ENCODE measurements around the gene ZNF789.
A peak's percentile ranks its signal among the peaks of the same experiment; 100 is the strongest.

ZNF789 gene

GRCh38 chr7:99490878-99491277 is 18.2 kb downstream of the ZNF789 start:
- no peak overlapping the region for H3K4ac ChIP-seq (ENCODE audit: low read depth in 1 of 2, low read length in 2 of 2)
- no peak for DNase-seq
- H2BK12ac ChIP-seq (ENCODE audit: low read length in 2 of 2), result no peak overlapping the region
- H3K23ac ChIP-seq (ENCODE audit: low read length in 2 of 2), result no peak overlapping the region
- H3K4me3 ChIP-seq (ENCODE audit: insufficient read depth in 1 of 2, low read depth in 1 of 2, low read length in 2 of 2), result no peak overlapping the region
- H3K4me2 ChIP-seq (ENCODE audit: low read length, poor library complexity, severe bottlenecking), result no peak overlapping the region
- H4K8ac ChIP-seq (ENCODE audit: low read length), result no peak overlapping the region
- no peak overlapping the region for H2BK15ac ChIP-seq (ENCODE audit: low read depth, poor library complexity, severe bottlenecking)
- no peak overlapping the region for H4K91ac ChIP-seq (ENCODE audit: low read length)
- H3K4me1 ChIP-seq (ENCODE audit: control insufficient read depth, insufficient read depth, low read depth, low read length), result no peaks in the 10 kb centered on the region
- H2BK120ac ChIP-seq (ENCODE audit: low read depth, low read length), result no peak overlapping the region
- H3K27ac ChIP-seq (ENCODE audit: low read length, poor library complexity, severe bottlenecking), result no peak overlapping the region
- H2AFZ ChIP-seq (ENCODE audit: low read depth, low read length), result no peak overlapping the region
- no peak overlapping the region for H3K18ac ChIP-seq (ENCODE audit: low read depth in 1 of 2, low read length in 2 of 2)
- 81% methylated on average over 3 of the region's 3 CpGs for WGBS
- no peaks in the 10 kb centered on the region for H3K27me3 ChIP-seq (ENCODE audit: control insufficient read depth in 1 of 2, insufficient read depth in 1 of 2, low read length in 2 of 2)
- H3K9me3 ChIP-seq (ENCODE audit: control insufficient read depth, low read length), result peaks cover 23% of the 10 kb centered on the region
- no peak overlapping the region for H2BK5ac ChIP-seq (ENCODE audit: low read depth, low read length, poor library complexity, severe bottlenecking)
- no peak overlapping the region for H3K14ac ChIP-seq (ENCODE audit: low read length in 2 of 2)
- H3K79me1 ChIP-seq (replicated peaks; ENCODE audit: low read length, poor library complexity, severe bottlenecking), result peaks cover 30% of the 10 kb centered on the region
- H3K9ac ChIP-seq (ENCODE audit: low read length), result no peak overlapping the region
- H2AK5ac ChIP-seq (ENCODE audit: low read length, severe bottlenecking), result no peak overlapping the region
- peaks cover 45 to 56% of the 10 kb centered on the region in 2 experiments for H3K36me3 ChIP-seq (ENCODE audit: control insufficient read depth in 1 of 2, insufficient read depth in 2 of 2, low read depth in 1 of 2, low read length in 2 of 2)

- Histone ChIP-seq H3K4me3 (ENCODE audit: insufficient read depth in 1 of 2, low read depth in 1 of 2, low read length in 2 of 2) (peak overlapping the region in 1 of 2 experiments; percentile 56), H3K9me3 (ENCODE audit: control insufficient read depth, low read length) (peaks cover 23% of the 10 kb centered on the region), H2BK15ac (ENCODE audit: low read depth, poor library complexity, severe bottlenecking) (no peak overlapping the region), H4K8ac (ENCODE audit: low read length) (no peak overlapping the region), H3K14ac (ENCODE audit: low read length in 2 of 2) (no peak overlapping the region), H3K79me1 (replicated peaks; ENCODE audit: low read length, poor library complexity, severe bottlenecking) (peaks cover 29% of the 10 kb centered on the region), H3K23ac (ENCODE audit: low read length in 2 of 2) (no peak overlapping the region), H3K4me1 (ENCODE audit: control insufficient read depth, insufficient read depth, low read depth, low read length) (peaks cover 7% of the 10 kb centered on the region), H2BK120ac (ENCODE audit: low read depth, low read length) (no peak overlapping the region), H3K27ac (ENCODE audit: low read length, poor library complexity, severe bottlenecking) (no peak overlapping the region), H3K18ac (ENCODE audit: low read depth in 1 of 2, low read length in 2 of 2) (no peak overlapping the region), H3K9ac (ENCODE audit: low read length) (no peak overlapping the region), H2AK5ac (ENCODE audit: low read length, severe bottlenecking) (no peak overlapping the region), H4K91ac (ENCODE audit: low read length) (no peak overlapping the region), H3K4ac (ENCODE audit: low read depth in 1 of 2, low read length in 2 of 2) (no peak overlapping the region), H3K27me3 (ENCODE audit: control insufficient read depth in 1 of 2, insufficient read depth in 1 of 2, low read length in 2 of 2) (no peaks in the 10 kb centered on the region), H2AFZ (ENCODE audit: low read depth, low read length) (no peak overlapping the region), H2BK5ac (ENCODE audit: low read depth, low read length, poor library complexity, severe bottlenecking) (no peak overlapping the region), H3K4me2 (ENCODE audit: low read length, poor library complexity, severe bottlenecking) (no peak overlapping the region), H2BK12ac (ENCODE audit: low read length in 2 of 2) (no peak overlapping the region), H3K36me3 (ENCODE audit: control insufficient read depth in 1 of 2, insufficient read depth in 2 of 2, low read depth in 1 of 2, low read length in 2 of 2) (peaks cover 50 to 63% of the 10 kb centered on the region in 2 experiments)
- no peak for DNase-seq
- WGBS, result over 99% methylated on average over 6 of the region's 6 CpGs
Observed at GRCh38 chr7:99493823-99494222, 21.1 kb downstream of the ZNF789 start.

- Histone ChIP-seq H3K4me1 (ENCODE audit: control insufficient read depth, insufficient read depth, low read depth, low read length) (peaks cover 11% of the 10 kb centered on the region), H4K91ac (ENCODE audit: low read length) (no peak overlapping the region), H3K27ac (ENCODE audit: low read length, poor library complexity, severe bottlenecking) (no peak overlapping the region), H2BK15ac (ENCODE audit: low read depth, poor library complexity, severe bottlenecking) (no peak overlapping the region), H3K4ac (ENCODE audit: low read depth in 1 of 2, low read length in 2 of 2) (no peak overlapping the region), H2AK5ac (ENCODE audit: low read length, severe bottlenecking) (no peak overlapping the region), H2BK120ac (ENCODE audit: low read depth, low read length) (no peak overlapping the region), H3K79me1 (replicated peaks; ENCODE audit: low read length, poor library complexity, severe bottlenecking) (peaks cover 19% of the 10 kb centered on the region), H3K4me2 (ENCODE audit: low read length, poor library complexity, severe bottlenecking) (peak overlapping the region; percentile 77), H3K14ac (ENCODE audit: low read length in 2 of 2) (no peak overlapping the region), H3K9me3 (ENCODE audit: control insufficient read depth, low read length) (peaks cover 20% of the 10 kb centered on the region), H2AFZ (ENCODE audit: low read depth, low read length) (no peak overlapping the region), H2BK12ac (ENCODE audit: low read length in 2 of 2) (no peak overlapping the region), H4K8ac (ENCODE audit: low read length) (no peak overlapping the region), H3K23ac (ENCODE audit: low read length in 2 of 2) (no peak overlapping the region), H3K18ac (ENCODE audit: low read depth in 1 of 2, low read length in 2 of 2) (no peak overlapping the region), H3K36me3 (ENCODE audit: control insufficient read depth in 1 of 2, insufficient read depth in 2 of 2, low read depth in 1 of 2, low read length in 2 of 2) (peaks cover 29 to 50% of the 10 kb centered on the region in 2 experiments), H3K4me3 (ENCODE audit: insufficient read depth in 1 of 2, low read depth in 1 of 2, low read length in 2 of 2) (peak overlapping the region in 1 of 2 experiments; percentile 97), H3K9ac (ENCODE audit: low read length) (peak overlapping the region; percentile 97), H2BK5ac (ENCODE audit: low read depth, low read length, poor library complexity, severe bottlenecking) (no peak overlapping the region), H3K27me3 (ENCODE audit: control insufficient read depth in 1 of 2, insufficient read depth in 1 of 2, low read length in 2 of 2) (no peaks in the 10 kb centered on the region)
- WGBS, result 96% methylated on average over 4 of the region's 6 CpGs
- DNase-seq, result no peak
Observed at GRCh38 chr7:99497766-99498545, 25.3 kb downstream of the ZNF789 start.

- no peak overlapping the region for H3K4ac ChIP-seq (ENCODE audit: low read depth in 1 of 2, low read length in 2 of 2)
- DNase-seq, result no peak
- H4K91ac ChIP-seq (ENCODE audit: low read length), result peak overlapping the region; percentile 7
- H4K8ac ChIP-seq (ENCODE audit: low read length), result no peak overlapping the region
- H3K18ac ChIP-seq (ENCODE audit: low read depth in 1 of 2, low read length in 2 of 2), result no peak overlapping the region
- H3K27ac ChIP-seq (ENCODE audit: low read length, poor library complexity, severe bottlenecking), result no peak overlapping the region
- H2BK15ac ChIP-seq (ENCODE audit: low read depth, poor library complexity, severe bottlenecking), result no peak overlapping the region
- no peak overlapping the region for H2BK120ac ChIP-seq (ENCODE audit: low read depth, low read length)
- H3K36me3 ChIP-seq (ENCODE audit: control insufficient read depth in 1 of 2, insufficient read depth in 2 of 2, low read depth in 1 of 2, low read length in 2 of 2), result peaks cover 23 to 44% of the 10 kb centered on the region in 2 experiments
- no peak overlapping the region for H3K23ac ChIP-seq (ENCODE audit: low read length in 2 of 2)
- H2AK5ac ChIP-seq (ENCODE audit: low read length, severe bottlenecking), result no peak overlapping the region
- peak overlapping the region; percentile 1 to 97 for H3K4me3 ChIP-seq (ENCODE audit: insufficient read depth in 1 of 2, low read depth in 1 of 2, low read length in 2 of 2)
- H3K4me1 ChIP-seq (ENCODE audit: control insufficient read depth, insufficient read depth, low read depth, low read length), result peaks cover 11% of the 10 kb centered on the region
- no peaks in the 10 kb centered on the region for H3K27me3 ChIP-seq (ENCODE audit: control insufficient read depth in 1 of 2, insufficient read depth in 1 of 2, low read length in 2 of 2)
- no peak overlapping the region for H2AFZ ChIP-seq (ENCODE audit: low read depth, low read length)
- WGBS, result 73% methylated on average over 11 of the region's 11 CpGs
- H3K79me1 ChIP-seq (replicated peaks; ENCODE audit: low read length, poor library complexity, severe bottlenecking), result peaks cover 17% of the 10 kb centered on the region
- H3K9ac ChIP-seq (ENCODE audit: low read length), result peak overlapping the region; percentile 97
- H3K14ac ChIP-seq (ENCODE audit: low read length in 2 of 2), result no peak overlapping the region
- peak overlapping the region; percentile 77 for H3K4me2 ChIP-seq (ENCODE audit: low read length, poor library complexity, severe bottlenecking)
- no peak overlapping the region for H2BK12ac ChIP-seq (ENCODE audit: low read length in 2 of 2)
- no peak overlapping the region for H2BK5ac ChIP-seq (ENCODE audit: low read depth, low read length, poor library complexity, severe bottlenecking)
- peaks cover 15% of the 10 kb centered on the region for H3K9me3 ChIP-seq (ENCODE audit: control insufficient read depth, low read length)
Observed at GRCh38 chr7:99498546-99498944, 25.9 kb downstream of the ZNF789 start.
